Liver (tissue), 9 donors: ENCODE results near the gene ALDH1A2. TPM values are rescaled to one million over a fixed set of nuclear protein-coding genes. Genes with fewer than 3 reads are reported as not detected.

Experiments
- DNase-seq: peaks from one replicate; pipeline ENCODE4 v3.0.0-alpha.2; 2017; ENCODE audit warnings: low spot score
- H3K27ac ChIP-seq, 2 donors: one replicate each; pipeline ENCODE4 v1.7.0; 2013; ENCODE audit warnings: inconsistent platforms in 2 of 2, low read length in 2 of 2, control low read depth in 1 of 2, low read depth in 1 of 2, mild to moderate bottlenecking in 1 of 2
- H3K27me3 ChIP-seq, 4 donors: one replicate each; pipeline versions ENCODE4 v1.6.1 to v1.7.0; 2013; ENCODE audit warnings: low read length in 3 of 4, inconsistent platforms in 1 of 4, mild to moderate bottlenecking in 1 of 4, moderate library complexity in 1 of 4; ENCODE audit not compliant: control insufficient read depth in 4 of 4, insufficient read depth in 4 of 4
- H3K36me3 ChIP-seq, 4 donors: one replicate each; pipeline versions ENCODE4 v1.6.1 to v1.7.0; 2013; ENCODE audit warnings: low read length in 3 of 4, mild to moderate bottlenecking in 3 of 4, low read depth in 1 of 4, moderate library complexity in 1 of 4; ENCODE audit not compliant: control insufficient read depth in 4 of 4, insufficient read depth in 3 of 4
- H3K4me1 ChIP-seq, 4 donors: one replicate each; pipeline versions ENCODE4 v1.6.1 to v1.7.0; 2013; ENCODE audit warnings: low read length in 3 of 4, mild to moderate bottlenecking in 3 of 4, moderate library complexity in 1 of 4; ENCODE audit not compliant: control insufficient read depth in 4 of 4, insufficient read depth in 4 of 4
- H3K4me3 ChIP-seq, 3 donors: one replicate each; pipeline versions ENCODE4 v1.6.1 to v1.7.0; 2013; ENCODE audit warnings: low read length in 3 of 3, control low read depth in 1 of 3, low read depth in 1 of 3, mild to moderate bottlenecking in 1 of 3
- H3K9ac ChIP-seq, 2 donors: one replicate each; pipeline ENCODE4 v1.7.0; 2013; ENCODE audit warnings: low read length in 2 of 2, mild to moderate bottlenecking in 2 of 2, moderate library complexity in 2 of 2, control low read depth in 1 of 2, low read depth in 1 of 2
- H3K9me3 ChIP-seq, 4 donors: one replicate each; pipeline versions ENCODE4 v1.6.1 to v1.7.0; 2013; ENCODE audit warnings: low read length in 3 of 4; ENCODE audit not compliant: control insufficient read depth in 4 of 4
- EGR1 ChIP-seq, 2 donors: IDR thresholded peaks; 2 replicates each; pipeline ENCODE4 v1.6.1; 2016 to 2018; ENCODE audit warnings: antibody characterized with exemption in 2 of 2, low read depth in 2 of 2
- FOXA1 ChIP-seq: IDR thresholded peaks from 2 replicates; pipeline ENCODE4 v1.6.1; 2016; ENCODE audit warnings: antibody characterized with exemption
- FOXA2 ChIP-seq: IDR thresholded peaks from 2 replicates; pipeline ENCODE4 v1.6.1; 2016; ENCODE audit warnings: antibody characterized with exemption
- GABPA ChIP-seq, 2 donors: IDR thresholded peaks in 1 of 2; conservative IDR thresholded peaks in 1 of 2; 2 replicates each; pipeline ENCODE4 v1.6.1; 2016; ENCODE audit warnings: antibody characterized with exemption in 2 of 2, mild to moderate bottlenecking in 1 of 2, moderate library complexity in 1 of 2
- HNF4A ChIP-seq, 2 donors: conservative IDR thresholded peaks; 2 replicates each; pipeline ENCODE4 v1.6.1; 2016; ENCODE audit warnings: antibody characterized with exemption in 2 of 2, mild to moderate bottlenecking in 2 of 2
- JUND ChIP-seq, 2 donors: IDR thresholded peaks; 2 replicates each; pipeline ENCODE4 v1.6.1; 2016; ENCODE audit warnings: antibody characterized with exemption in 2 of 2
- MAX ChIP-seq: IDR thresholded peaks from 2 replicates; pipeline ENCODE4 v1.6.1; 2016; ENCODE audit warnings: antibody characterized with exemption
- NR2F2 ChIP-seq: IDR thresholded peaks from 2 replicates; pipeline ENCODE4 v1.6.1; 2016; ENCODE audit warnings: antibody characterized with exemption
- RAD21 ChIP-seq, 2 donors: IDR thresholded peaks; 2 replicates each; pipeline ENCODE4 v1.6.1; 2016; ENCODE audit warnings: antibody characterized with exemption in 2 of 2, mild to moderate bottlenecking in 2 of 2
- REST ChIP-seq: IDR thresholded peaks from 2 replicates; pipeline ENCODE4 v1.6.1; 2016; ENCODE audit warnings: antibody characterized with exemption, mild to moderate bottlenecking
- TAF1 ChIP-seq: conservative IDR thresholded peaks from 2 replicates; pipeline ENCODE4 v1.6.1; 2016; ENCODE audit warnings: antibody characterized with exemption, mild to moderate bottlenecking
- YY1 ChIP-seq: IDR thresholded peaks from 2 replicates; pipeline ENCODE4 v1.6.1; 2016; ENCODE audit warnings: antibody characterized with exemption, mild to moderate bottlenecking
- ZBTB33 ChIP-seq: IDR thresholded peaks from 2 replicates; pipeline ENCODE4 v1.6.1; 2016; ENCODE audit warnings: antibody characterized with exemption
- WGBS: extraction: QIAGEN DNeasy Blood & Tissue Kit; methylation state at CpG from one replicate; pipeline ENCODE4 v1.1.7; 2013; 5-methylcytosine and 5-hydroxymethylcytosine counted together
- polyA plus RNA-seq, 2 donors: library from polyadenylated mRNA; stranded (reverse) in 1 of 2; unstranded in 1 of 2; fragments of 200-250 nt in 1 of 2; fragments of >200 nt in 1 of 2; fragmentation: Nextera tagmentation in 1 of 2; extraction: Ambion mirVana in 1 of 2; gene quantifications; one replicate each; pipeline versions ENCODE4 v1.2.1 to v1.2.3, GENCODE V29; 2013 to 2015
- total RNA-seq, 2 donors: library from RNA; depleted of rRNA; stranded (reverse); fragments of >200 nt; gene quantifications; one replicate each; pipeline ENCODE4 v1.2.3, GENCODE V29; 2014
- TF ChIP-seq, protein P1 (sequence below): IDR thresholded peaks from 2 replicates; pipeline ENCODE4 v1.6.1; 2016; ENCODE audit warnings: antibody characterized with exemption
- donor health status: healthy.
- donor health status: healthy.
- donor health status: healthy.
- donor health status: healthy.
- donor health status: healthy.

ALDH1A2 gene
- total and polyA plus RNA-seq, 4 donors = 1.2 to 22.7 (median 14.0) TPM

DNA sequence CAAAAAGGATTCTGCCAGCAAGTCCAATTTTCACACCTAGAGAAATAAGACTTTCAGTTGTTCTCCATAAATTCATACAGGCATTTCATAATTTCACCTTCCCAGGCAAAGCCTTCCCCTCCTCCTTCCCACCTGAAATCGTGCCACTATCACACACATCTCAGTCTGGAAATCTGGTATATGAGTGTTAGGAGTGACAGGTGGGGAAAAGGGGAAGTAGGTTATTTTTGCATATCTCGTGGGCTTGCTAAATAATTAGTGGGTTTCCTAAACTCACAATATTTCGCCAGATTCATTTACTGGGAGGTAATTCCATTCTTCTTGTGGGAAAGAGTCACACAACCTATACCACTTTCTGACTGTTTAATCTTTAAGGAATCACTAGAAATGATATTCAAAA, 7.4 kb downstream of the ALDH1A2 start:
- TF ChIP-seq EGR1 (IDR thresholded peaks at IDR 0.05; ENCODE audit: low read depth in 2 of 2) (no peak), GABPA (IDR thresholded peaks at IDR 0.05 in 1 of 2, conservative IDR thresholded peaks at IDR 0.05 in 1 of 2) (no peak), REST (no peak), RAD21 (IDR thresholded peaks at IDR 0.05) (no peak), JUND (IDR thresholded peaks at IDR 0.05) (no peak), HNF4A (conservative IDR thresholded peaks at IDR 0.05) (no peak)
- TF ChIP-seq, protein P1, sequence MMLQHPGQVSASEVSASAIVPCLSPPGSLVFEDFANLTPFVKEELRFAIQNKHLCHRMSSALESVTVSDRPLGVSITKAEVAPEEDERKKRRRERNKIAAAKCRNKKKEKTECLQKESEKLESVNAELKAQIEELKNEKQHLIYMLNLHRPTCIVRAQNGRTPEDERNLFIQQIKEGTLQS = no peak
- no peaks in the 10 kb centered on the region for H3K9me3 ChIP-seq
- no peaks in the 10 kb centered on the region for H3K4me1 ChIP-seq
- peaks cover 0 to 2% (median 0%) of the 10 kb centered on the region in 4 donors for H3K27me3 ChIP-seq
- H3K9ac ChIP-seq = no peak overlapping the region
- no peaks in the 10 kb centered on the region for H3K36me3 ChIP-seq
- no peak overlapping the region for H3K27ac ChIP-seq
- no peak overlapping the region for H3K4me3 ChIP-seq
- WGBS = 72% methylated on average over 3 of the region's 3 CpGs
- DNase-seq = no peak

DNA sequence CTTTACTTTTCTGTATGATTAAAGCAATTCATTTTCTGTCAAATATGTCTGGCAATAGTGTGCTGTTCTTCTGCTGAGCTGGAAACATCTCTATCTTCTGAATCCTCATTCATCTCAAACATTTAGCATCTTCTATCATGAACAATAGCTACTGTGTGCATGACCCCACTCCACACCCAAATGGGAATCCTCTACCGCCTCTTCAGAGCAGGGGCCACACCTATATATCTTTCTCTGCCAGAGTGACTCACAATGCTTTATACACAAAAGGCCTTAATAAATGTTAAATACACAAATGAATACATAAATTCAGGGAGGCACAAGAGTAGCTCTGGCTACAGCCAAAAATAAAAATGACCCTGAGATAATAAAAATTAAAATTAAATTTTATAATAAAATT, 8.0 kb downstream of the ALDH1A2 start:
- Histone ChIP-seq H3K9me3 (no peaks in the 10 kb centered on the region), H3K27ac (no peak overlapping the region), H3K9ac (no peak overlapping the region), H3K4me3 (no peak overlapping the region), H3K4me1 (no peaks in the 10 kb centered on the region), H3K27me3 (peaks cover 0 to 2% (median 0%) of the 10 kb centered on the region in 4 donors), H3K36me3 (no peaks in the 10 kb centered on the region)
- WGBS = 91% methylated on average over 1 of the region's 1 CpG
- TF ChIP-seq, protein P1 = no peak
- TF ChIP-seq FOXA1 = no peak
- no peak for TF ChIP-seq JUND (IDR thresholded peaks at IDR 0.05)
- TF ChIP-seq FOXA2 = no peak
- no peak for TF ChIP-seq GABPA (IDR thresholded peaks at IDR 0.05 in 1 of 2, conservative IDR thresholded peaks at IDR 0.05 in 1 of 2)
- TF ChIP-seq RAD21 (IDR thresholded peaks at IDR 0.05) = no peak
- no peak for TF ChIP-seq YY1
- no peak for TF ChIP-seq EGR1 (IDR thresholded peaks at IDR 0.05; ENCODE audit: low read depth in 2 of 2)
- TF ChIP-seq REST = no peak
- TF ChIP-seq NR2F2 = no peak
- TF ChIP-seq HNF4A (conservative IDR thresholded peaks at IDR 0.05) = no peak
- no peak for TF ChIP-seq MAX
- no peak for TF ChIP-seq TAF1
- TF ChIP-seq ZBTB33 = no peak
- no peak for DNase-seq
